GM21423 (cell line): Measurements from ENCODE around the gene CHMP2A.
A peak's percentile ranks its signal among the peaks of the same experiment; 100 is the strongest.
"Not testable (repeated sequence)": the region's sequence is repeated elsewhere in the genome, so short reads cannot be mapped to it uniquely, and the experiment has no call there.

Source experiments
- ATAC-seq: cut with Tn5 transposase; IDR thresholded peaks from one replicate; pipeline ENCODE4 v1.9.1; 2021; ENCODE audit warnings: mild to moderate bottlenecking, moderate library complexity; ENCODE audit not compliant: unreplicated experiment

The CHMP2A gene

GRCh38 chr19:58554494-58555368 lies at the start of gene CHMP2A:
CHMP2A (minus strand) TSS chr19:58555105; CDS start chr19:58554212, 893 bp downstream.
- peak; percentile 32 for ATAC-seq

- ATAC-seq = no peak
Observed at GRCh38 chr19:58586133-58586765, 31.3 kb upstream of the CHMP2A start.

GRCh38 chr19:58585442-58586132 lies 30.7 kb upstream of the CHMP2A start:
- ATAC-seq = no peak

GRCh38 chr19:58584498-58585441 lies 29.9 kb upstream of the CHMP2A start:
- ATAC-seq = no peak

GRCh38 chr19:58582985-58583384 lies 28.1 kb upstream of the CHMP2A start:
- ATAC-seq = no peak

- ATAC-seq = peak; percentile 65
Observed at GRCh38 chr19:58581227-58582141, 26.6 kb upstream of the CHMP2A start.

- no peak for ATAC-seq
Observed at GRCh38 chr19:58579473-58580142, 24.7 kb upstream of the CHMP2A start.

- ATAC-seq = no peak
Observed at GRCh38 chr19:58578012-58578925, 23.4 kb upstream of the CHMP2A start.

- ATAC-seq = not testable (repeated sequence)
Observed at GRCh38 chr19:58577581-58577980, 22.7 kb upstream of the CHMP2A start.

GRCh38 chr19:58575183-58576041 lies 20.5 kb upstream of the CHMP2A start:
- ATAC-seq = peak; percentile 38

- ATAC-seq = no peak
Observed at GRCh38 chr19:58573658-58574164, 18.8 kb upstream of the CHMP2A start.

- peak; percentile 57 for ATAC-seq
Observed at GRCh38 chr19:58572818-58573657, 18.1 kb upstream of the CHMP2A start, which contains the start of gene MZF1. MZF1 (minus strand) TSS chr19:58573335; CDS start chr19:58571389, 1,946 bp downstream.

GRCh38 chr19:58572026-58572817 lies 17.3 kb upstream of the CHMP2A start:
- ATAC-seq = no peak

- no peak for ATAC-seq
Observed at GRCh38 chr19:58571575-58571947, 16.7 kb upstream of the CHMP2A start.
